HS-27A (cell line): ENCODE data around the gene TLE2.

Experiments
- DNase-seq: peaks from one replicate; pipeline ENCODE4 v3.0.0-alpha.2; 2012; ENCODE audit warnings: low read depth, missing footprints

The TLE2 gene

GRCh38 chr19:2950286-2951124 lies 78.6 kb downstream of the TLE2 start:
- DNase-seq, result peak; percentile 93

GRCh38 chr19:2949939-2950285 lies 79.2 kb downstream of the TLE2 start:
- no peak for DNase-seq
